ENCODE results near the gene MEF2D.

MEF2D gene

GRCh38 chr1:156444407-156445001 is 56.1 kb downstream of the MEF2D start (continued):
- no peak for TF ChIP-seq IKZF3 (tag by site-specific recombination; IDR thresholded peaks at IDR 0.05)
- TF ChIP-seq ZNF830 (tag by site-specific recombination; IDR thresholded peaks at IDR 0.05; ENCODE audit: low read depth), result no peak
- TF ChIP-seq ZNF610 (tag by site-specific recombination; IDR thresholded peaks at IDR 0.05; ENCODE audit: borderline replicate concordance), result no peak
- TF ChIP-seq CTCF (tag by site-specific recombination; IDR thresholded peaks at IDR 0.05), result peak; percentile 33
- no peak for TF ChIP-seq ZNF704 (tag by site-specific recombination; IDR thresholded peaks at IDR 0.05)
- no peak for TF ChIP-seq ZFP69B (tag by site-specific recombination; IDR thresholded peaks at IDR 0.05)
- TF ChIP-seq ZNF19 (tag by site-specific recombination; IDR thresholded peaks at IDR 0.05; ENCODE audit: low read depth), result no peak
- TF ChIP-seq ZNF580 (tag by site-specific recombination; IDR thresholded peaks at IDR 0.05), result no peak
- 0 out of 2 replicates have a peak, but pooled peaks have one; percentile 16 for TF ChIP-seq PATZ1 (tag by site-specific recombination; IDR thresholded peaks at IDR 0.05)
- no peak for TF ChIP-seq ZNF449 (tag by site-specific recombination; IDR thresholded peaks at IDR 0.05)
- TF ChIP-seq HOXD13 (CRISPR knock-in tag; IDR thresholded peaks at IDR 0.05; ENCODE audit: borderline replicate concordance), result no peak
- no peak for TF ChIP-seq ZNF133 (tag by site-specific recombination; IDR thresholded peaks at IDR 0.05)
- TF ChIP-seq ZNF24 (tag by site-specific recombination; IDR thresholded peaks at IDR 0.05), result peak; percentile 99
- TF ChIP-seq ZNF146 (tag by site-specific recombination; IDR thresholded peaks at IDR 0.05), result no peak
- TF ChIP-seq SALL2 (tag by site-specific recombination; IDR thresholded peaks at IDR 0.05; ENCODE audit: borderline replicate concordance), result no peak
- TF ChIP-seq ZNF362 (tag by site-specific recombination; IDR thresholded peaks at IDR 0.05), result no peak
- TF ChIP-seq ZNF2 (tag by site-specific recombination; IDR thresholded peaks at IDR 0.05), result no peak
- no peak for TF ChIP-seq ZNF223 (tag by site-specific recombination; IDR thresholded peaks at IDR 0.05)

- POLR2A ChIA-PET, result interaction anchor here (0.7 kb wide), 1 partner anchor 60 kb away, joined by 4 read pairs; no protein-coding TSS in a partner anchor
- peaks cover 3% of the 10 kb centered on the region; the same call in 1 of the 2 replicates for H3K4me1 ChIP-seq (ENCODE audit: control insufficient read depth, insufficient read depth, low read length)
- no peak overlapping the region for H3K4me3 ChIP-seq (ENCODE audit: low read depth, low read length)
- CTCF ChIA-PET, result interaction anchor here (0.7 to 5.4 kb wide), 4 partner anchors 12 to 73 kb away, joined by 4 to 110 read pairs (median 4); no protein-coding TSS in a partner anchor
- no peak overlapping the region for H3K27ac ChIP-seq (ENCODE audit: extremely low read depth, low read depth, low read length)
- no peaks in the 10 kb centered on the region for H3K36me3 ChIP-seq (ENCODE audit: control insufficient read depth in 2 of 2, insufficient read depth in 1 of 2, low read length in 2 of 2)
- no peaks in the 10 kb centered on the region for H3K9me3 ChIP-seq (ENCODE audit: control insufficient read depth, insufficient read depth, low read depth, low read length)
- TF ChIP-seq ZNF747 (tag by site-specific recombination; IDR thresholded peaks at IDR 0.05) (no peak), ZNF639 (tag by site-specific recombination; IDR thresholded peaks at IDR 0.05) (no peak), ZNF37A (tag by site-specific recombination; IDR thresholded peaks at IDR 0.05) (no peak), ZNF704 (tag by site-specific recombination; IDR thresholded peaks at IDR 0.05) (no peak), ZNF600 (tag by site-specific recombination; IDR thresholded peaks at IDR 0.05) (no peak), YY1 (tag by site-specific recombination; IDR thresholded peaks at IDR 0.05) (no peak), SCRT2 (tag by site-specific recombination; IDR thresholded peaks at IDR 0.05) (no peak), ZNF2 (tag by site-specific recombination; IDR thresholded peaks at IDR 0.05) (no peak)
Observed at GRCh38 chr1:156443286-156443685, 57.3 kb downstream of the MEF2D start.
